GM19025 (cell line): ENCODE data around the gene XPO1.
"Not testable (repeated sequence)": the region's sequence is repeated elsewhere in the genome, so short reads cannot be mapped to it uniquely, and the experiment has no call there.

ENCODE experiments used
- ATAC-seq: cut with Tn5 transposase; IDR thresholded peaks from one replicate; pipeline ENCODE4 v1.9.1; 2021; ENCODE audit warnings: mild to moderate bottlenecking, low read depth, moderate library complexity; ENCODE audit not compliant: unreplicated experiment

Gene XPO1

DNA sequence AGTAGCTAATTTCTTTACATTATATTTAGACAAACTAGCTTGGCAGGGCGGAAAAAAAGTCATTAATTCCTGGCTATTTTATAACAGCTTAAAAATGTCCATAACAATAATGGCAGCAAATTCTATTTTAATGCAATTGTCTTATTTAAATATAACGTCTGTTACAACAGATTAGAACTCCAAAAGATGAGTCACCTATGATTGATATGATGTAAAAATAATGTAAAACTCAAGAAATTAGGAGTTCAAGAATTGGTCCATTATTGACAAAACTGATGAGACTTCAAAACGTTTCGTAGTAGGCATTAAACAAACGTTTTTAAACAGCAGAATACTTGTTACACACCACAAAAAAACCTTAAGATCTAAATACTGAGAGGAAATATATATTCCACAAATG, 2.7 kb downstream of the XPO1 start:
- ATAC-seq, result no peak

DNA sequence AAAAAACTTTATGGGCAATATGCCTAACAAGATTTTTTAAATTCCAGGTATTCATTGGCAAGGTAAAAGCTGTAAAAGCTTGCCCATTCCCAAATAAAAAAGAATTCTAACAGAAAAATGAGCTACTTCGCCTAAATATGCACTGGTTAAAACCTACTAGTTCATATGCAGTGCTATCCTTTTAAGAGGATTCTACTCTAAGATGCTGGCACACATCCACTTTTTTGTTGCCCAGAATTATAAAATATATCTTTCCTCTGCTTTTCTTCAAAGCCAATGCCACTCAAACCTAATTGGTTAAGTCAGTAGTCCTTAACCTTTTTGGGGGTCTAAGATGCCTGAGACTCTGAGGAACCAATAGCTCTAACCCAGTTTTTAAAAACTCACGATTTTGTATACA, 3.2 kb downstream of the XPO1 start:
- ATAC-seq, result no peak

DNA sequence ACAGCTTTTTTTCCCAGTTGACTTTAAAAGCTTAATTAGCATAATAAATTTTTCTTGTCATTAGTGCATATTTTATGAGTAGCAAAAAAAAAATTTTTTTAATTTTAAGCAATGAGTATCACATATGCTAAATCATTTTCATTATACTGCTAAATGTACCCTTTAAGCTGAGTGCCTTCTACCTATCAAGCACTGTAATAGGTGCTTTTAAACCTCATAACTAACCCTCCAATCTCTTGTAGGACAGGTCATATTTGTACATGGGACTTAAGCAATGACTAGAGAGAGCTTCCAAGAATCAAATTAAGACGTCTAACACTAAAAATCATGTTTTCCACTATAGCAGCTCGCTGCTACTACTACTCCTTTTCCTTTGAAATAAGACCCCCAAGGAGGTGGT, 7.4 kb downstream of the XPO1 start:
- ATAC-seq, result no peak

- ATAC-seq, result no peak
Measured at GRCh38 chr2:61529944-61530735, 8.0 kb downstream of the XPO1 start.

GRCh38 chr2:61520261-61520660, 17.9 kb downstream of the XPO1 start:
- ATAC-seq, result no peak

DNA sequence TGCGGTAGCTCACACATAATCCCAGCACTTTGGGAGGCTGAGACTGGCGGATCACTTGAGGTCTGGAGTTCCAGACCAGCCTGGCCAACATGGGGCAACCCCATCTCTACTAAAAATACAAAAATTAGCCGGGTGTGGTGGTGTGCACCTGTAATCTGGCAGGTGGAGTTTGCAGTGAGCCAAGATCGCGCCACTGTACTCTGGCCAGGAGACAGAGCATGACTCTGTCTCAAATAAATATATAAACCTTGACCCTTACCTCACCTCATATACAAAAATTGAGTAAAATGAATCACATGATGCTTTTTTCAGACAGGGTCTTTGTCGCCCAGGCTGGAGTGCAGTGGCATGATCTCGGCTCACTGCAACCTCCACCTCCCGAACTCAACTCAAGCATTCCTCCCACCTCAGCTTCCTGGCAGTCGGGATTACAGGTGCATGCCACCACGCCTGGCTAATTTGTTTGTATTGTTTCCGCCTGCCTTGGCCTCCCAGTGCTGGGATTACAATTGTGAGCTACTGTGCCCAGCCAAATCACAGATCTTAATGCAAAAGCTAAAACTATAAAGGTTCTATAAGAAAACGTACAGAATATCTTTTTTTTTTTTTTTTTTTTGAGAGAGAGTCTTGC, 25.3 kb downstream of the XPO1 start:
- ATAC-seq, result no peak

DNA sequence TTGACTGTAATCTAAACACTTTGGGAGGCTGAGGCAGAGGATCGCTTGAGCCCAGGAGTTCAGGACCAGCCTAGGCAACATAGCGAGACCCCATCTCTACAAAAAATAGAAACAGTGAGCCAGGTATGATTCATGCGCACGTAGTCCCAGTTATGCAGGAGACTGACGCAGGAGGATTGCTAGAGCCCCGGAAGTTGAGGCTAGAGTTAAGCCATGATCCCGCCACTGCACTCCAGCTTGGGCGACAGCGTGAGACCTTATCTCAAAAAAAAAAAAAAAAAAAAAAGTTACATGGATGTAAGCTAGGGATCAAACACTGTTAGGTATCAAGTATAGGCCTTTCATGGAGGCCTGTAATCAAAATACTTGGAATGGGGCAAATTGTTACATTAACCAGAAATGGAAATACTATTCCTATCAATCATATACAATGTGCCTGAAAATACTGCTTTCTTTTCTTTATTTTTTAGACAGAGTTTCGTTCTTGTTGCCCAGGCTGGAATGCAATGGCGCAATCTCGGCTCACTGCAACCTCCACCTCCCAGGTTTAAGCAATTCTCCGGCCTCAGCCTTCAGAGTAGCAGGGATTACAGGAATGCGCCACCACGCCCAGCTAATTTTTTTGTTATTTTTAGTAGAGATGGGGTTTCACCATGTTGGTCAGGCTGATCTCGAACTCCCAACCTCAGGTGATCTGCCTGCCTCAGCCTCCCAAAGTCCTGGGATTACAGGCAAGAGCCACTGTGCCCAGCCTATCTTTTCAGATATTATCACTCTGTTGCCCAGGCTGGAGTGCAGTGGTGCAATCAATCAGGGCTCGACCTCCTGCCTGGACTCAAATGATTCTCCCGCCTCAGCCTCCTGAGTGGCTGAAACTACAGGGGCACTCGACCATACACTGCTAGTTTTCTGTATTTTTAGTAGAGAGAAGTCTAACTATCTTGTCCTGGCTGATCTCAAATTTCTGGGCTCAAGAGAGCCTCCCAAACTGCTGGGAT, 27.2 kb downstream of the XPO1 start:
- no peak for ATAC-seq

DNA sequence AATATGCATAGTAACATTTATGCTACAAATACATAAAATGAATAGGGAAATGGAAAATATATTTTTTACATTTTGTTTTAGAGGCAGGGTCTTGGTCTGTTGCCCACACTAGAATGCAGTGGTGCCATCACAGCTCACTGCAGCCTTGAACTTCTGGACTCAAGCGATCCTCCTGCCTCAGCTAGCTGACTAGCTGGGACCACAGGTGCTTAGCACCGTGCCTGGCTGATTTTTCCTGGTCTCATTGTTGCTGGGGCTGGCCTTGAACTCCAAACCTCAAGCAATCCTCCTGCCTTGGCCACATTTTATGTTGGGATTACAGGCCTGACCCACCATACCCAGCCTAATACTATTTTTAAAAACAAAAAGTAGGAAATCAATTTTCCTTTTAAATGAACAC, 33.2 kb downstream of the XPO1 start:
- ATAC-seq, result no peak

- no peak for ATAC-seq
Measured at GRCh38 chr2:61499060-61499459, 39.1 kb downstream of the XPO1 start.

- ATAC-seq, result no peak
Measured at GRCh38 chr2:61493523-61493942, 44.6 kb downstream of the XPO1 start.

DNA sequence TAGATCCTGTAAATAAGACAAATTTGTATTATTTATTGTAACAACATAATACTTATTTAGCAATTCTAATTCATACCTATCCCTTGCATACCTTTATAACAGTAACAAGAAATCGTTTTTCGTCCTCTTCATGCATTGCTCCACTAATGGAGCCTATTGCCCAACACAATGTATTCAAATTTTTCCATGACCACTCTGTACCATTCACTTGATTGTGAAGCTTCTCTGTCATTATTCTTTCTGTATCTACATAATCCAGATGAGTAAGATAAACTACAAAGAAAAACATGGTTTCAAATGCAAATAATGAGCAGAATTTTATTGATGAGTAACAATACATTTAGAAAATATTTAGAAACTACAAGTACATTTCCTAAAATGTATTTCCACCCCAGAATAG, 45.7 kb downstream of the XPO1 start:
- no peak for ATAC-seq

DNA sequence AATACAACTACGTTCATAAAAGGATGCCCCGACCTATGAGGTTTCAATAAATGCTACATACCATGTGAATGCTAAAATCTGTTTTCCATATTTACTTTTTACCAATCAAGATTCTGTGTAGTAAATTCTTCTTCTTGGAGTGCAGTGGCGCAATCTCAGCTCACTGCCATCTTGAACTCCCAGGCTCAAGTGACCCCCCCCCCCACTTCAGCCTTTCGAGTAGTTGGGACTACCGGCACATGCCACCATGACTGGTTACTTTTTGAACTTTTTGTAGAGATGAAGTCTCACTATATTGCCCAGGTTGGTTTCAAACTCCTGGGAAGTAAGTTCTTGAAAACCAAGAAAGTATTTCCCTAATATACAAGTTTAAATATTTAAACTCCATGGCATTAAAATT, 52.9 kb downstream of the XPO1 start:
- no peak for ATAC-seq

- no peak for ATAC-seq
Measured at GRCh38 chr2:61478086-61478485, 60.1 kb downstream of the XPO1 start.

DNA sequence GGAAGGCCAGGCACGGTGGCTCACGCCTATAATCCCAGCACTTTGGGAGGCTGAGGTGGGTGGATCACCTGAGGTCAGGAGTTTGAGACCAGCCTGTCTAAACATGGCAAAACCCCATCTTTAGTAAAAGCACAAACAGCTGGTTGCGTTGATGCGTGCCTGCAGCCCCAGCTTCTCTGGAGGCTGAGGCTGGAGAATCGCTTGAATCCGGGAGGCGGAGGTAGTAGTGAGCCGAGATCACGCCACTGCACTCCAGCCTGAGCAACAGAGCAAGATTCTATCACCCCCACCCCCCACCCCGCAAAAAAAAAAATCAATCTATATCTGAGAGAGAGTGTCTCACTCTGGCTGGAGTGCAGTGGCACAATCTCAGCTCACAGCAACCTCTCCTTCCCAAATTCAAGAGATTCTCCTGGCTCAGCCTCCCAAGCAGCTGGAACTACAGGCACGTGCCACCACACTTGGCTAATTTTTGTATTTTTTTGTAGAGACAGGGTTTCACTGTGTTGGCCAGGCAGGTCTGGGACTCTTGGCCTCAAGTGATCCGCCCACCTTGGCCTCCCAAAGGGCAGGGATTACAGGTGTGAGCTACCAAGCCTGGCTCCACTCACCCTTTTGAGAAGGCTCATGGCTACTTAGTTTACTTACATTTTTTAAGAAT, 61.1 kb downstream of the XPO1 start:
- not testable (repeated sequence) for ATAC-seq

DNA sequence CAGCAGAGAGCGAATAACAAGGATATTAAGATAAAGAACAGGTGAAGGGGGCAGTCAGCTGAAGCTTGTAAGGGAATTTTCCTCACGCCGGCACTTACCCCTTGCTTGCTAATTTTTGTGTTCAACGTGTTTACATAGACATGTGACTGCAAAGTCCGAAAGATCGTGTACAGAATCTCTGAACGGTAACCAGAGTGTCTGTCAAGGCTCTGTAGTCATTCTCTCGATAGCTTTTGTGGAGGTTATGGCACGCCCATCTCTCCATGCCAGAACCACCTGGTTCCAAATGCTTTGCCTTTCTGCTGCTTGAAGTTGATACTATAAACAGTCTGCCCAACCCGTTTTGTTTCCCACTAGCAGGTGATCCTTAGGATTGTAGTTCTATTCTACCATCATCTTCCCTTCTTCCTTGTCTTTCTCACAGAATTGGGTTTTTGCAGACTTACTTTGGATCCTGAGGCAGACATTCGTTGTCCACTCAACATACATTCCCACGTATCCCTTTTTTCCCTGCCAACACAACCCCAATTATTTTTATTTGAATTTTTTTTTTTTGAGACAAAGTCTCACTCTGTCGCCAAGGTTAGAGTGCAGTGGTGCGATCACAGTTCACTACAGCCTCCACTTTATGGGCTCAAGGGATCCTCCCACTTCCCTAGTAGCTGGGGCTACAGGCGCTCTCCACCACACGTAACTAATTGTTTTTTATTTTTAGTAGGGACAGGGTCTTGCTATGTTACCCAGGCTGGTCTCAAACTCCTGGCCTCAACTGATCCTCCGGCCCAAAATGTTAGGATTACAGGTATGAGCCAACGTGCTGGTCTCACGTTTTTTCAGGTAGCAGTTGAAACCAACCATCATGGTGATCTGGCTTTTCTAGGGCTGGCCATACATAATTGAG, 66.0 kb downstream of the XPO1 start:
- ATAC-seq, result no peak

- peak; percentile 76 for ATAC-seq
Measured at GRCh38 chr2:61470965-61471904, 66.9 kb downstream of the XPO1 start, which contains the start of gene USP34. Gene USP34 (minus strand): TSS chr2:61471087. CDS start chr2:61470692, 395 bp downstream.

GRCh38 chr2:61470122-61470951, 67.8 kb downstream of the XPO1 start:
- ATAC-seq, result peak; percentile 34
